ENCODE data around the gene LDLRAD2. TPM values are rescaled to one million over a fixed set of nuclear protein-coding genes. Genes with fewer than 3 reads are reported as not detected.

The LDLRAD2 gene, protein sequence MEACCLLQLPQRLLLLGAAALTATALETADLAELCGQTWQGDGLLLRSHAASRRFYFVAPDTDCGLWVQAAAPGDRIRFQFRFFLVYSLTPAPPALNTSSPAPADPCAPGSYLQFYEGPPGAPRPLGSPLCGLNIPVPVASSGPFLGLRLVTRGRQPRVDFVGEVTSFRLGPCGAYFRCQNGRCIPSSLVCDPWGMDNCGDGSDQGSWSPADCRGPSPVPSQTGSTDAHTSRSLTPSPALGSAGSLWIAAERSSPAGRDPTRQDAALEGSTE
- 0.39 TPM in 1 of 2 replicates, not detected in the other for total RNA-seq

DNA sequence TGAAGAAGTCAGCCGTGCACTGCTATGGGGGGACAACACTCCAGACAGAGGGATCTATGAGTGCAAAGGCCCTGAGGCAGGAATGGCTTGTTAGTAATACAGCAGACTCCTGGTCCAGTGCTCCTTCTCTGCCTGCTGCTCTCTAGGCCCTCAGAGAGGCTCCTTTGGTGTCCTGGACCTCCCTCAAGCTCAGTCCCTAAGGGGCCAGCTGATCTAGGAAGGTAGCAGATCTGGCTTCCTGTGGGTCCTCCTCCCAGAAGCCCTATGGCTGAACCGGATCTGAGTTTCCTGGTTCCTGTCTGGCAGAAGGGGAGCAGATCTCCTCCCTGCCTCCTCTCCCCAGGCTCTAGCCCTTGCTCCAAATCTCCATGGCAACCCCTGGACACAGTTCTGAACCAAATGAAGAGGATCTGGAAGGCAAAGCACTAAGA, at the start of gene LDLRAD2:
TSS of gene LDLRAD2 (plus strand) at position 391 of the 431 bp plus-strand sequence. CDS start 187 bp downstream, outside the sequence.

DNA sequence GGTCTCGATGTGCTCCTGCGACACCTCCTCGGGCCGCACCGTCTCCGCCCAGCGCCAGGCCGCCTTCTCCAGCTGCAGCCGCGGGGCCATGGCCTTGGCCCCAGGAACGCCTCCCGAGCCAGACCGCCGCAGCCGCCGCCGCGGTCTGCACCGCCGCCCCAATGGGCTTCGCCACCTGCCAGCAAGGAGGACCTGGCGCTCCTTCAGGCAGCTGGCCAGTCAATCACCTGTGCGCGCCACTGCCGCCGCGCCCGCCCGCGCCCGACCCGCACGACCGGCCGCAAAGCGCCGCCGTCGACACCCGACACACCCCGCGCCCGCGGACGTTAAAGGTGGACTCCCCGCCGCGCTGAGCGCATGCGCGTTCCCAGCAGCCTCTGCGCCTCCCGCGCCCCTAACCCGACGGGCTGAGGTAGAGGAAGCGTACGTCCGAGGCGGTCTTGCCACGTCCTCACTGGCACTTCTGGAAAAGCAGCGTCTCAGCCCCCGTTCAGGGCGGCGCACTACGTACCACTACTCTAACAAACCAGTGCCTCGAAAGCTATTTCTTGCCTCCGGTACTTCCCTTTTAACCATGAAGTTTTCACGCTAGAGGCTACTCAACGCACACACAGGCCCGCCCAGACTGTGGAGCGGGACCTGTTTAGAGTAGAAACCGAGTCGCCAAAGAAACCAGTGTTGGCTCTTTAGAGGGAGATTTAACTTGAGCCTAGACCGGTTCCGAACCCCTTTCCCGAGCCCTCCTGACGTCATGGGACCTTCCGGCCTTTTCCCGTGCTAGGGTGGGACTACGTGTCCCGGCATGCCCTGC, 29.0 kb upstream of the LDLRAD2 start, which contains the start of gene USP48:
TSS of gene USP48 (minus strand) at position 282 of the 811 bp plus-strand sequence. CDS start at position 90, 192 bp downstream.

Other genes with a start within 250 kb of the LDLRAD2 start
- 0.32 and 0.65 TPM in 2 replicates for gene RAP1GAP, start 142.9 kb upstream of the LDLRAD2 start, total RNA-seq
- 64.1 and 66.4 TPM in 2 replicates for gene USP48, start 29.1 kb upstream of the LDLRAD2 start, total RNA-seq
- 251 and 279 TPM in 2 replicates for gene HSPG2, start 125.0 kb downstream of the LDLRAD2 start, total RNA-seq
- not detected in 2 replicates for gene CELA3B, start 164.8 kb downstream of the LDLRAD2 start, total RNA-seq
- not detected in 2 replicates for gene CELA3A, start 189.4 kb downstream of the LDLRAD2 start, total RNA-seq
- 557 and 578 TPM in 2 replicates for gene CDC42, start 240.4 kb downstream of the LDLRAD2 start, total RNA-seq